Adrenal gland (tissue), 5 donors: ENCODE measurements around the gene LIG1.

ENCODE experiments used
- CTCF ChIP-seq, 6 experiments: fragments of 450-650 bp in 4 of 6; fragments of 200-600 bp in 2 of 6; sonication (generic) in 1 of 6; IDR thresholded peaks; 1 replicate in 5 of 6; 2 replicates in 1 of 6; pipeline versions ENCODE4 v1.5.1 to v1.8.0; 2016 to 2021; ENCODE audit warnings: antibody characterized with exemption in 6 of 6, mild to moderate bottlenecking in 2 of 6, moderate library complexity in 1 of 6
- POLR2A ChIP-seq, 2 donors: fragments of 450-650 bp; IDR thresholded peaks; one replicate each; pipeline ENCODE4 v1.6.1; 2017; ENCODE audit warnings: antibody characterized with exemption in 2 of 2, mild to moderate bottlenecking in 2 of 2, moderate library complexity in 1 of 2
- donor health status: DM: no; HTN: no; CAD: no.

GRCh38 chr19:48186541-48186991 lies 16.4 kb upstream of the LIG1 start:
- TF ChIP-seq CTCF (IDR thresholded peaks at IDR 0.05) (no peak), POLR2A (IDR thresholded peaks at IDR 0.05) (no peak)
